ENCODE results near the gene DLGAP1.

DLGAP1 gene

DNA sequence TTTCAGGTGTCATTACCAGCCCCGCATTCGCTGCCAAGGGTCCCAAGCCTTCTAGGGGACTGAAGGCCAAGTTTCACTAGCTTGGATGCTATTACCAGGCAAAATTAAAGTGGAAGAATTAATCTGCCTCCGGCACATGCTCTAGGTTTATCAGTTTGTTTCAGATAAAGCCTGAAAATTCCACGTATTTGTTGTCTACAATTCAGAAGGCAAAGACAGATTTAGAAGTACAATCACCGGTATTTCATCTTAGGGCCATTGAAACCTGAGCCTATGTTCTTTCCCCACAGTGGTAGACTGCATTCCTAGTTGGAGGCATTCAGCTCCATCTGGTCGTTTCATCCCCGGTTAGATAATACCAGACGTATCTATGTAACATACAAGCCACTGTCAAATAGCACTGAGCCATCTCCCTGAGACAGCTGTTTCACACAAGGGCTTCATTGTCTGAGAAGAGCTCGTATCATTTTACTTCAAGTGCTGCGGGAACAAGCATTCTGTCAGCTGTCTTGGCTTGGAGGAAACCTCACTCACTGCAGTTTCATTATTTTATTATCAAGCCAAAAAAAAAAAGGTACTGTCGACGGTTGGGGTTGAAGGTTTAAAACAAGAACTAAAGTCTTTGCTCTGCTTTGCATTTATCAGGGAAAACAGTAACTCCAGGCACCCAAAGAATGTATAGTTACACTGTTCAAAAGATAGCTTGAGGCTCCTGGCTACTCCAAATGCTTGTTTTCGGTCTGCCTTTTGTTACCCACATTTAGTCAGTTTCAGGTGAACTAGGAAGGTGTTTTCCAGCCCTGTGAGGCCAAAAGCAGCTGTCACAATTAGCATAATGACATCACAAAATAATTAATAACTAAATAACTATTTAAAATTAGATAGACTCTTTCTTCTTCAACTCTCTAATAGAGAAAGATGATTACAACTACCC lies 928.4 kb downstream of the DLGAP1 start:
- DNase-seq, result peak; percentile 84
- Histone ChIP-seq H3K79me1 (ENCODE audit: low read length) (no peaks in the 10 kb centered on the region), H3K4me1 (ENCODE audit: control insufficient read depth, low read depth, low read length) (peaks cover 8% of the 10 kb centered on the region), H3K27ac (ENCODE audit: low read depth, low read length) (peak overlapping the region; percentile 58), H4K8ac (ENCODE audit: low read depth, low read length) (no peak overlapping the region), H2BK5ac (ENCODE audit: low read length) (no peak overlapping the region), H3K36me3 (ENCODE audit: control insufficient read depth, insufficient read depth, low read length) (no peaks in the 10 kb centered on the region), H3K23ac (ENCODE audit: low read length) (no peak overlapping the region), H4K5ac (ENCODE audit: low read length) (no peak overlapping the region), H2AK5ac (ENCODE audit: low read length) (no peak overlapping the region), H3K4me2 (ENCODE audit: low read length) (no peak overlapping the region), H3K79me2 (ENCODE audit: control insufficient read depth, insufficient read depth, low read length) (no peaks in the 10 kb centered on the region), H3K27me3 (ENCODE audit: insufficient read depth, low read length, poor library complexity) (no peaks in the 10 kb centered on the region), H3K18ac (ENCODE audit: low read length) (peak overlapping the region; percentile 54), H2BK15ac (replicated peaks; ENCODE audit: low read depth) (peak overlapping the region; percentile 9), H3K4me3 (ENCODE audit: low read length) (no peak overlapping the region), H3K9ac (ENCODE audit: low read length) (no peak overlapping the region), H2BK120ac (ENCODE audit: low read depth, low read length) (peak overlapping the region; percentile 88), H3K56ac (ENCODE audit: low read length) (peak overlapping the region; percentile 29), H3K4ac (ENCODE audit: low read depth, low read length) (no peak overlapping the region)
- no CpG with 5 or more reads among the region's 13 CpGs for WGBS (ENCODE audit: extremely low coverage, insufficient coverage, low lambda C conversion rate)

DNA sequence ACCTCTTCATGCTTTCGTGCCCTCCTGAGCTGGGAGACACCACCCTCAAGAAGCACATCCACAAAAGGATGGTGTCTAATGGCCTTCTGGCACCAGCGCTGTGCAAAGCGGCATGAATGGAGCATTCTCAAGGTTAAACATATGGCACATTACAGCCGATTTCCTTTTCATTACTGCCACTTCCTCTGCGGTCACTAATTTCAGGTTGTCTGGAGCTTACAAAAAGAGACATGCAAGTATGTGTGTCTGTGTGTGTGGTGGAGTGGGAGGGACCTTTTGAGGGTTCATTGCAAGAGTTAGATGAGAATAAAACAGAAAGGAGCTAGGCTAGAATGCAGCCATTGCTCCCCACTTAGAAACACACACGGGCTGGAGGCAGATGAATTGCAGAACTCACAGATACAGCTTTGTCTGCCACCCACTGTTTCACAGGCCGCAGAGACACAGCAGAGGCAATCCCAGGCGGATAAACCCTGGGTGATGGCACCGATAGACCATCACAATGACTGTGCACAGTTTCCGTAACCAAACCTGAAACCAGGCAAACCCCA lies 929.2 kb downstream of the DLGAP1 start:
- peak overlapping the region; percentile 54 for H3K18ac ChIP-seq (ENCODE audit: low read length)
- DNase-seq, result peak; percentile 48
- no CpG with 5 or more reads among the region's 10 CpGs for WGBS (ENCODE audit: extremely low coverage, insufficient coverage, low lambda C conversion rate)
- H3K27me3 ChIP-seq (ENCODE audit: insufficient read depth, low read length, poor library complexity), result no peaks in the 10 kb centered on the region
- no peak overlapping the region for H3K4me2 ChIP-seq (ENCODE audit: low read length)
- no peaks in the 10 kb centered on the region for H3K36me3 ChIP-seq (ENCODE audit: control insufficient read depth, insufficient read depth, low read length)
- H3K4me3 ChIP-seq (ENCODE audit: low read length), result no peak overlapping the region
- peaks cover 10% of the 10 kb centered on the region for H3K4me1 ChIP-seq (ENCODE audit: control insufficient read depth, low read depth, low read length)
- H2AK5ac ChIP-seq (ENCODE audit: low read length), result peak overlapping the region; percentile 61
- H3K56ac ChIP-seq (ENCODE audit: low read length), result peak overlapping the region; percentile 77
- no peak overlapping the region for H4K8ac ChIP-seq (ENCODE audit: low read depth, low read length)
- peak overlapping the region; percentile 9 for H2BK15ac ChIP-seq (replicated peaks; ENCODE audit: low read depth)
- no peak overlapping the region for H3K9ac ChIP-seq (ENCODE audit: low read length)
- no peak overlapping the region for H2BK5ac ChIP-seq (ENCODE audit: low read length)
- H3K23ac ChIP-seq (ENCODE audit: low read length), result no peak overlapping the region
- H3K4ac ChIP-seq (ENCODE audit: low read depth, low read length), result no peak overlapping the region
- H3K79me1 ChIP-seq (ENCODE audit: low read length), result no peaks in the 10 kb centered on the region
- peak overlapping the region; percentile 88 for H2BK120ac ChIP-seq (ENCODE audit: low read depth, low read length)
- no peaks in the 10 kb centered on the region for H3K79me2 ChIP-seq (ENCODE audit: control insufficient read depth, insufficient read depth, low read length)
- H4K5ac ChIP-seq (ENCODE audit: low read length), result no peak overlapping the region
- H3K27ac ChIP-seq (ENCODE audit: low read depth, low read length), result peak overlapping the region; percentile 58

DNA sequence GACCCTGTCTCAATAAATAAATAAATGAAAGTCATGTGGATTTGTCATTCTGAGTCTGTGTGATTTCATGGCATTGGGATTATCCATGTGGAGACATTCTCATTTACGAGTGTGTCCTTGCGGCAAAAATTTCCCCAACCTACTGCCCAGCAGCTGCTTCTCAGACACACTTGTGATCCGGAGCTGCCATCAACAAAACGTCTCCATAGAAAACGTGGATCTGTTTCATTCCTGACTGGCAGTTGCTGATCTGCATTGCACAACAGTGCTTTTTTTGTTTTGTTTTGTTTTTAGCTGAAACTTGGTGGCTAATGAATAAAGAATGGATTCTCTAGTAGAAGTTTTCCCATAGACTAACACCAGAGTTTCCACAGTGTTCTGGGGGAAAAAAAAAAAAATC lies 930.4 kb downstream of the DLGAP1 start:
- Histone ChIP-seq H3K18ac (ENCODE audit: low read length) (no peak overlapping the region), H3K27me3 (ENCODE audit: insufficient read depth, low read length, poor library complexity) (no peaks in the 10 kb centered on the region), H3K4me2 (ENCODE audit: low read length) (no peak overlapping the region), H3K4me1 (ENCODE audit: control insufficient read depth, low read depth, low read length) (peaks cover 19% of the 10 kb centered on the region), H3K9ac (ENCODE audit: low read length) (no peak overlapping the region), H2BK5ac (ENCODE audit: low read length) (no peak overlapping the region), H3K79me1 (ENCODE audit: low read length) (no peaks in the 10 kb centered on the region), H3K79me2 (ENCODE audit: control insufficient read depth, insufficient read depth, low read length) (no peaks in the 10 kb centered on the region), H3K4ac (ENCODE audit: low read depth, low read length) (no peak overlapping the region), H2AK5ac (ENCODE audit: low read length) (no peak overlapping the region), H2BK15ac (replicated peaks; ENCODE audit: low read depth) (no peak overlapping the region), H3K27ac (ENCODE audit: low read depth, low read length) (no peak overlapping the region), H2BK120ac (ENCODE audit: low read depth, low read length) (no peak overlapping the region), H3K4me3 (ENCODE audit: low read length) (no peak overlapping the region), H3K23ac (ENCODE audit: low read length) (no peak overlapping the region), H3K56ac (ENCODE audit: low read length) (no peak overlapping the region), H3K36me3 (ENCODE audit: control insufficient read depth, insufficient read depth, low read length) (no peaks in the 10 kb centered on the region), H4K8ac (ENCODE audit: low read depth, low read length) (no peak overlapping the region), H4K5ac (ENCODE audit: low read length) (no peak overlapping the region)
- WGBS (ENCODE audit: extremely low coverage, insufficient coverage, low lambda C conversion rate), result no CpG with 5 or more reads among the region's 5 CpGs
- DNase-seq, result no peak

DNA sequence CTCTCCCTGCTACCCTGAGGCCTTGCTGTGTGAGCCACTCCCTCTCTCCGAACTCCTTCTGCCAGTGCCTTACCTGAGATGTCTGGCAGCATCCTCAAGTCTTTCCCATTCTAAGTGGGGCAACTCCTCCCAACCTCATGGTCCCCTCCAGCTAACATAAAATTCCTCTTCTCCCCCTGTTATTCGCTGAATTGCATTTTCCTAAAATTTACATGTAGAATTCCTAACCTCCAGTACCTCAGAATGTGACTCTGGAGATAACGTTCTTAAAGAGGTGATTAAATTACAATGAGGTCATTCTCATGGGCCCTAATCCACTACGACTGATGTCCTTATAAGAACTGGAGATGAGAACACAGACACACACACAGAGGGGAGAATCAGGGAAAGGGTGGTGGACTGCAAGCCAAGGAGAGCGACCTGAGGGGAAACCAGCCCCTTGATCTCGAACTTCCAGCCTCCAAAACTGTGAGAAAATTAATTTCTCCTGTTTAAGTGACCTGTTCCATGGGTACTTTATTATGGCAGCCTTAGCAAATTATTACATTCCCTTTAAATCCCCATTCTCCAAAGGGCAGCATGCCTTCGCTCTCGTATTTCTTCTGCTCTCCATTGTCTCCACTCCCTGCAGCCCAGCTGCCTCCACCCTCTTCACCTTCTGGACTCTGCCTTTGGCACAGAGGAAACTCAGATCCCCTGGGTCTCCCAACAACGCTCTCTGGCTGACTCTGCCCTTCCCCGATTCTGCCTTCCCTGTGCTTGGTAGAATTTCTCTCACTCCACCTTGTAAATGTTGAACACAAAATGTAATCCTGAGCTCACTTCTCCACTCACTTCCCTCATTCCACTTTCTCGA lies 934.6 kb downstream of the DLGAP1 start:
- H3K4me1 ChIP-seq (ENCODE audit: control insufficient read depth, low read depth, low read length), result peaks cover 11% of the 10 kb centered on the region
- peak overlapping the region; percentile 9 for H2BK5ac ChIP-seq (ENCODE audit: low read length)
- no peak overlapping the region for H2BK120ac ChIP-seq (ENCODE audit: low read depth, low read length)
- peak overlapping the region; percentile 32 for H2AK5ac ChIP-seq (ENCODE audit: low read length)
- no peak overlapping the region for H3K27ac ChIP-seq (ENCODE audit: low read depth, low read length)
- no peak overlapping the region for H3K4ac ChIP-seq (ENCODE audit: low read depth, low read length)
- no peak overlapping the region for H3K9ac ChIP-seq (ENCODE audit: low read length)
- no peak overlapping the region for H3K23ac ChIP-seq (ENCODE audit: low read length)
- no peak overlapping the region for H3K18ac ChIP-seq (ENCODE audit: low read length)
- H3K79me1 ChIP-seq (ENCODE audit: low read length), result no peaks in the 10 kb centered on the region
- no CpG with 5 or more reads among the region's 11 CpGs for WGBS (ENCODE audit: extremely low coverage, insufficient coverage, low lambda C conversion rate)
- H3K36me3 ChIP-seq (ENCODE audit: control insufficient read depth, insufficient read depth, low read length), result no peaks in the 10 kb centered on the region
- no peak overlapping the region for H4K5ac ChIP-seq (ENCODE audit: low read length)
- peak; percentile 76 for DNase-seq
- H2BK15ac ChIP-seq (replicated peaks; ENCODE audit: low read depth), result no peak overlapping the region
- H3K56ac ChIP-seq (ENCODE audit: low read length), result peak overlapping the region; percentile 50
- H3K4me2 ChIP-seq (ENCODE audit: low read length), result no peak overlapping the region
- no peak overlapping the region for H3K4me3 ChIP-seq (ENCODE audit: low read length)
- no peak overlapping the region for H4K8ac ChIP-seq (ENCODE audit: low read depth, low read length)
- no peaks in the 10 kb centered on the region for H3K79me2 ChIP-seq (ENCODE audit: control insufficient read depth, insufficient read depth, low read length)
- H3K27me3 ChIP-seq (ENCODE audit: insufficient read depth, low read length, poor library complexity), result no peaks in the 10 kb centered on the region

DNA sequence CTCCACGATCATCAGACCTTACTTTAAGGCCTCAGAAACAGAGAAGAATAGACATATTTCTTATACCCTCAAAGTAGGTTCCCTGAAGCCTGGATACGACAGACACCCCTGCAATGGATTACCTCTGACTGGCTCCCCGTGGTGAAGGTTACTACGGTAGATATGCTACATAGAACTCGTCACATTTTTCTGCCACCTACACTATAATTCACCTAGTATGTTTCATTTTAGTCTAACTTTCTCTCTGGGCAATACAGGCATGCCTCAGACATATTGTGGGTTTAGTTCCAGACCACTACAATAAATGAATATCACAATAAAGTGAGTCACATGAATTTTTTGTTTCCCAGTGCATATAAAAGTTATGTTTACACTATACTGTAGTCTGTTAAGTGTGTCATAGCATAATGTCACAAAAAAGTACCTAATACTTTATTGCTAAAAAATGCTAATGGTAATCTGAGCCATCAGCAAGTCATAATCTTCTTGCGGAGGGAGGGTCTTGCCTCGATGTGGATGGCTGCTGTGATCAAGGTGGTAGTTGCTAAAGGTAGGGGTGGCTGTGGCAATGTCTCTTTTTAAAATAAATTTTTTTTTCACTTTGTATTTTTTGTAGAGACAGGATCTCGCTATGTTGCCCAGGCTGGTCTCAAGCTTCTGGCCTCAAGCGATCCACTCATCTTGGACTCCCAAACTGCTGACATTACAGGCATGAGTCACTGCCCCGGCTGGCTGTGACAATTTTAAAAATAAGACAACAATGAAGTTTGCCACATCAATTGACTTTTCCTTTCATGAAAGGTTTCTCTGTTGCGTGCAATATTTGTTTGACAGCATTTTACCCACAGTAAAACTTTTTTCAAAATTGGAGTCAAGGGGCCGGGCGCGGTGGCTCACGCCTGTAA lies 940.5 kb downstream of the DLGAP1 start:
- no peaks in the 10 kb centered on the region for H3K79me2 ChIP-seq (ENCODE audit: control insufficient read depth, insufficient read depth, low read length)
- WGBS (ENCODE audit: extremely low coverage, insufficient coverage, low lambda C conversion rate), result no CpG with 5 or more reads among the region's 15 CpGs

More for the DNA sequence above, 940.5 kb downstream of the DLGAP1 start:
- Histone ChIP-seq H2AK5ac (ENCODE audit: low read length) (no peak overlapping the region), H2BK120ac (ENCODE audit: low read depth, low read length) (no peak overlapping the region), H3K4me2 (ENCODE audit: low read length) (no peak overlapping the region), H3K9ac (ENCODE audit: low read length) (no peak overlapping the region), H3K4me3 (ENCODE audit: low read length) (no peak overlapping the region), H3K4ac (ENCODE audit: low read depth, low read length) (no peak overlapping the region), H4K8ac (ENCODE audit: low read depth, low read length) (no peak overlapping the region), H3K18ac (ENCODE audit: low read length) (peak overlapping the region; percentile 3), H3K27me3 (ENCODE audit: insufficient read depth, low read length, poor library complexity) (no peaks in the 10 kb centered on the region), H3K36me3 (ENCODE audit: control insufficient read depth, insufficient read depth, low read length) (no peaks in the 10 kb centered on the region), H3K56ac (ENCODE audit: low read length) (no peak overlapping the region), H3K4me1 (ENCODE audit: control insufficient read depth, low read depth, low read length) (no peaks in the 10 kb centered on the region), H3K79me1 (ENCODE audit: low read length) (no peaks in the 10 kb centered on the region), H3K23ac (ENCODE audit: low read length) (no peak overlapping the region), H2BK5ac (ENCODE audit: low read length) (no peak overlapping the region), H3K27ac (ENCODE audit: low read depth, low read length) (no peak overlapping the region), H2BK15ac (replicated peaks; ENCODE audit: low read depth) (no peak overlapping the region), H4K5ac (ENCODE audit: low read length) (no peak overlapping the region)
- DNase-seq, result peak; percentile 13
